ENCODE data around the gene RELL2. TPM values are rescaled to one million over a fixed set of nuclear protein-coding genes. Genes with fewer than 3 reads are reported as not detected.

The RELL2 gene
- total and polyA plus RNA-seq, 2 experiments from 2014 or later: 2.1 to 2.8 TPM

GRCh38 chr5:141611289-141611688, 25.5 kb upstream of the RELL2 start:
- H3K4me1 ChIP-seq (ENCODE audit: insufficient read depth): no peaks in the 10 kb centered on the region
- no peaks in the 10 kb centered on the region for H3K9me3 ChIP-seq (ENCODE audit: low read depth)
- no peak overlapping the region for H2AFZ ChIP-seq
- H3K79me2 ChIP-seq (ENCODE audit: insufficient read depth): peaks cover 100% of the 10 kb centered on the region
- H3F3A ChIP-seq (ENCODE audit: insufficient read depth): peaks cover under 1% of the 10 kb centered on the region; the same call in 1 of the 2 replicates
- H3K27ac ChIP-seq: no peak overlapping the region
- no peaks in the 10 kb centered on the region for H3K36me3 ChIP-seq (ENCODE audit: low read depth)
- H3K27me3 ChIP-seq (replicated peaks; ENCODE audit: insufficient read depth): no peaks in the 10 kb centered on the region
- no peaks in the 10 kb centered on the region for H4K20me1 ChIP-seq (ENCODE audit: insufficient read depth)
- in situ Hi-C loops (cut with MboI): no loop called here
- no peak for DNase-seq
- H3K9ac ChIP-seq: no peak overlapping the region
- no peak for TF ChIP-seq EZH2 (IDR thresholded peaks at IDR 0.05; ENCODE audit: insufficient read depth, poor library complexity, severe bottlenecking)
- TF ChIP-seq EZH2phosphoT487 (IDR thresholded peaks at IDR 0.05; ENCODE audit: insufficient read depth, low read depth): no peak
- no peak overlapping the region for H3K4me2 ChIP-seq (ENCODE audit: unreplicated experiment)
- H3K4me3 ChIP-seq: no peak overlapping the region
- WGBS, 2 experiments (ENCODE audit: low coverage in 1 of 2, low lambda C conversion rate in 2 of 2, missing lambda C conversion rate in 2 of 2): 87 to 91% methylated on average over 3 of the region's 3 CpGs
- no peaks in the 10 kb centered on the region for H3K9me2 ChIP-seq (ENCODE audit: insufficient read depth)

GRCh38 chr5:141613344-141613743, 23.5 kb upstream of the RELL2 start:
- Histone ChIP-seq H3K4me3 (no peak overlapping the region), H3K9ac (no peak overlapping the region), H3F3A (ENCODE audit: insufficient read depth) (peaks cover 20% of the 10 kb centered on the region), H3K79me2 (ENCODE audit: insufficient read depth) (peaks cover 99% of the 10 kb centered on the region), H3K27me3 (replicated peaks; ENCODE audit: insufficient read depth) (no peaks in the 10 kb centered on the region), H3K9me2 (ENCODE audit: insufficient read depth) (no peaks in the 10 kb centered on the region), H4K20me1 (ENCODE audit: insufficient read depth) (no peaks in the 10 kb centered on the region), H2AFZ (no peak overlapping the region), H3K9me3 (ENCODE audit: low read depth) (no peaks in the 10 kb centered on the region), H3K4me1 (ENCODE audit: insufficient read depth) (peaks cover 11% of the 10 kb centered on the region), H3K36me3 (ENCODE audit: low read depth) (no peaks in the 10 kb centered on the region), H3K4me2 (ENCODE audit: unreplicated experiment) (no peak overlapping the region), H3K27ac (no peak overlapping the region)
- TF ChIP-seq EZH2 (IDR thresholded peaks at IDR 0.05; ENCODE audit: insufficient read depth, poor library complexity, severe bottlenecking): no peak
- TF ChIP-seq EZH2phosphoT487 (IDR thresholded peaks at IDR 0.05; ENCODE audit: insufficient read depth, low read depth): no peak
- in situ Hi-C loops (cut with MboI): no loop called here
- DNase-seq: no peak

GRCh38 chr5:141615991-141616720, 20.6 kb upstream of the RELL2 start:
- no peak overlapping the region for H3K27ac ChIP-seq
- no peak overlapping the region for H3K9ac ChIP-seq
- no peaks in the 10 kb centered on the region for H3K36me3 ChIP-seq (ENCODE audit: low read depth)
- H3K9me3 ChIP-seq (ENCODE audit: low read depth): no peaks in the 10 kb centered on the region
- no peak for TF ChIP-seq EZH2 (IDR thresholded peaks at IDR 0.05; ENCODE audit: insufficient read depth, poor library complexity, severe bottlenecking)
- TF ChIP-seq EZH2phosphoT487 (IDR thresholded peaks at IDR 0.05; ENCODE audit: insufficient read depth, low read depth): no peak
- 72 to 78% methylated on average over 9 of the region's 9 CpGs for WGBS, 2 experiments (ENCODE audit: low coverage in 1 of 2, low lambda C conversion rate in 2 of 2, missing lambda C conversion rate in 2 of 2)
- H3K4me3 ChIP-seq: peak overlapping the region; percentile 79
- H3K9me2 ChIP-seq (ENCODE audit: insufficient read depth): no peaks in the 10 kb centered on the region
- peaks cover 39% of the 10 kb centered on the region for H3F3A ChIP-seq (ENCODE audit: insufficient read depth)
- peak overlapping the region; percentile 98 for H3K4me2 ChIP-seq (ENCODE audit: unreplicated experiment)
- H3K4me1 ChIP-seq (ENCODE audit: insufficient read depth): peaks cover 11% of the 10 kb centered on the region
- no peak for DNase-seq
- peaks cover 73% of the 10 kb centered on the region for H3K79me2 ChIP-seq (ENCODE audit: insufficient read depth)
- in situ Hi-C loops (cut with MboI): no loop called here
- H3K27me3 ChIP-seq (replicated peaks; ENCODE audit: insufficient read depth): no peaks in the 10 kb centered on the region
- H2AFZ ChIP-seq: no peak overlapping the region
- H4K20me1 ChIP-seq (ENCODE audit: insufficient read depth): no peaks in the 10 kb centered on the region

- H3F3A ChIP-seq (ENCODE audit: insufficient read depth): peaks cover 41% of the 10 kb centered on the region
- H3K79me2 ChIP-seq (ENCODE audit: insufficient read depth): peaks cover 63% of the 10 kb centered on the region
- peaks cover 11% of the 10 kb centered on the region for H3K4me1 ChIP-seq (ENCODE audit: insufficient read depth)
- H4K20me1 ChIP-seq (ENCODE audit: insufficient read depth): no peaks in the 10 kb centered on the region
- H3K4me3 ChIP-seq: peak overlapping the region; percentile 79
- no peaks in the 10 kb centered on the region for H3K27me3 ChIP-seq (replicated peaks; ENCODE audit: insufficient read depth)
- 28 to 29% methylated on average over 2 of the region's 2 CpGs for WGBS, 2 experiments (ENCODE audit: low coverage in 1 of 2, low lambda C conversion rate in 2 of 2, missing lambda C conversion rate in 2 of 2)
- peak overlapping the region; percentile 83 for H3K9ac ChIP-seq
- H3K36me3 ChIP-seq (ENCODE audit: low read depth): peaks cover 6% of the 10 kb centered on the region; the same call in 1 of the 2 replicates
- no peaks in the 10 kb centered on the region for H3K9me3 ChIP-seq (ENCODE audit: low read depth)
- peak overlapping the region; percentile 71 for H3K27ac ChIP-seq
- peak overlapping the region; percentile 98 for H3K4me2 ChIP-seq (ENCODE audit: unreplicated experiment)
- peak; percentile 58 for DNase-seq
- H2AFZ ChIP-seq: peak overlapping the region; percentile 85
- in situ Hi-C loops (cut with MboI): no loop called here
- TF ChIP-seq EZH2 (IDR thresholded peaks at IDR 0.05; ENCODE audit: insufficient read depth, poor library complexity, severe bottlenecking) (no peak), EZH2phosphoT487 (IDR thresholded peaks at IDR 0.05; ENCODE audit: insufficient read depth, low read depth) (no peak)
- H3K9me2 ChIP-seq (ENCODE audit: insufficient read depth): no peaks in the 10 kb centered on the region
Measured at GRCh38 chr5:141617128-141617527, 19.7 kb upstream of the RELL2 start.

All from GM23248 (cell line).